T-helper 1 cell (primary cell): Measurements from ENCODE around the gene SRCIN1.
"Not testable (repeated sequence)": the region's sequence is repeated elsewhere in the genome, so short reads cannot be mapped to it uniquely, and the experiment has no call there.

ENCODE experiments used
- DNase-seq, 5 donors: peaks; one replicate each; pipeline ENCODE4 v3.0.0-alpha.2; 2012 to 2020
- total RNA-seq, 4 donors: gene quantifications; one replicate each; lab custom pipeline; 2026; lab: John Stamatoyannopoulos, UW

Gene SRCIN1
- total RNA-seq, result 0 to 0.76 (median 0.25) reads per million in 4 donors

- peak in 2 of 5 donors; percentile 24 to 48 for DNase-seq
Measured at GRCh38 chr17:38605841-38606645, at the start of gene SRCIN1. Gene SRCIN1, minus strand, starts transcription at chr17:38605952. Its CDS starts 247 bp downstream, at chr17:38605705.

GRCh38 chr17:38654411-38655398 is 49.0 kb upstream of the SRCIN1 start:
- no peak for DNase-seq

- DNase-seq, result no peak
Measured at GRCh38 chr17:38653679-38654078, 47.9 kb upstream of the SRCIN1 start.

GRCh38 chr17:38653230-38653629 is 47.5 kb upstream of the SRCIN1 start:
- DNase-seq, result no peak

GRCh38 chr17:38650653-38651173 is 45.0 kb upstream of the SRCIN1 start:
- not testable (repeated sequence) for DNase-seq

GRCh38 chr17:38637951-38638350 is 32.2 kb upstream of the SRCIN1 start:
- DNase-seq, result no peak

- DNase-seq, result no peak
Measured at GRCh38 chr17:38636054-38636453, 30.3 kb upstream of the SRCIN1 start.

- no peak for DNase-seq
Measured at GRCh38 chr17:38632334-38632733, 26.6 kb upstream of the SRCIN1 start.

GRCh38 chr17:38628441-38628840 is 22.7 kb upstream of the SRCIN1 start:
- DNase-seq, result no peak

- DNase-seq, result no peak
Measured at GRCh38 chr17:38627957-38628356, 22.2 kb upstream of the SRCIN1 start.

- DNase-seq, result not testable (repeated sequence)
Measured at GRCh38 chr17:38626606-38627226, 21.0 kb upstream of the SRCIN1 start.

- no peak for DNase-seq
Measured at GRCh38 chr17:38625482-38625881, 19.7 kb upstream of the SRCIN1 start.

GRCh38 chr17:38624782-38625355 is 19.1 kb upstream of the SRCIN1 start:
- peak in 1 of 5 donors; percentile 69 for DNase-seq

- no peak for DNase-seq
Measured at GRCh38 chr17:38621538-38621937, 15.8 kb upstream of the SRCIN1 start.

- no peak for DNase-seq
Measured at GRCh38 chr17:38620551-38621277, 15.0 kb upstream of the SRCIN1 start.

- no peak for DNase-seq
Measured at GRCh38 chr17:38619937-38620550, 14.3 kb upstream of the SRCIN1 start.

GRCh38 chr17:38619451-38619795 is 13.7 kb upstream of the SRCIN1 start:
- DNase-seq, result no peak

GRCh38 chr17:38617967-38618760 is 12.4 kb upstream of the SRCIN1 start:
- no peak for DNase-seq

GRCh38 chr17:38617074-38617860 is 11.5 kb upstream of the SRCIN1 start:
- DNase-seq, result no peak
